T-cell (primary cell): ENCODE data around the gene TPST2. TPM values are rescaled to one million over a fixed set of nuclear protein-coding genes. Genes with fewer than 3 reads are reported as not detected.

Experiments used
- ATAC-seq, 4 experiments: fragments of 200-7000 bp in 3 of 4; fragments of 150-1000 bp in 1 of 4; cut with Tn5 transposase; replicated peaks in 1 of 4; 1 replicate in 3 of 4; 2 replicates in 1 of 4; pipeline ENCODE4 v1.10.0; 2021; ENCODE audit warnings: moderate library complexity in 3 of 4, mild to moderate bottlenecking in 2 of 4, moderate number of reproducible peaks in 1 of 4
- CTCF ChIA-PET, 2 donors: fragments of 300-600 bp; sonication (Branson Sonifier 250); formaldehyde crosslinking; loops; one replicate each; lab custom pipeline; 2022; ENCODE audit warnings: antibody characterized with exemption in 2 of 2; lab: Charles Lee
- POLR2A ChIA-PET, 2 donors: fragments of 300-600 bp; sonication (Branson Sonifier 250); formaldehyde crosslinking; loops; one replicate each; lab custom pipeline; 2022; ENCODE audit warnings: antibody characterized with exemption in 2 of 2; lab: Charles Lee
- DNase-seq, 35 experiments: peaks; one replicate each; pipeline versions ENCODE4 v3.0.0 to v3.0.0-alpha.2; 2013 to 2023
- H3K27ac ChIP-seq: one replicate; pipeline ENCODE4 v1.5.1; 2013; ENCODE audit warnings: low read length
- H3K27me3 ChIP-seq, 2 experiments: replicated peaks in 1 of 2; 1 replicate in 1 of 2; 2 replicates in 1 of 2; pipeline versions ENCODE4 v1.6.1 to v1.7.0; 2013; ENCODE audit warnings: low read length in 1 of 2, mixed read lengths in 1 of 2; ENCODE audit not compliant: control insufficient read depth in 2 of 2, insufficient read depth in 2 of 2; ENCODE audit errors: extremely low read depth in 1 of 2
- H3K36me3 ChIP-seq, 2 donors: 1 replicate in 1 of 2; 2 replicates in 1 of 2; pipeline versions ENCODE4 v1.6.1 to v1.7.0; 2013; ENCODE audit warnings: low read length in 1 of 2; ENCODE audit not compliant: control insufficient read depth in 2 of 2, insufficient read depth in 1 of 2; ENCODE audit errors: extremely low read depth in 1 of 2
- H3K4me1 ChIP-seq, 2 experiments: 1 replicate in 1 of 2; 2 replicates in 1 of 2; pipeline versions ENCODE4 v1.6.1 to v1.7.0; 2013; ENCODE audit warnings: low read length in 2 of 2, mixed read lengths in 1 of 2; ENCODE audit not compliant: insufficient read depth in 2 of 2, control insufficient read depth in 1 of 2; ENCODE audit errors: extremely low read depth in 1 of 2
- H3K4me3 ChIP-seq, 2 donors: 1 replicate in 1 of 2; 2 replicates in 1 of 2; pipeline versions ENCODE4 v1.5.1 to v1.7.0; 2013; ENCODE audit warnings: mild to moderate bottlenecking in 2 of 2, low read length in 1 of 2, moderate library complexity in 1 of 2; ENCODE audit not compliant: control insufficient read depth in 1 of 2; ENCODE audit errors: extremely low read depth in 1 of 2
- H3K9me3 ChIP-seq: 2 replicates; pipeline ENCODE4 v1.7.0; 2013
- H3K27ac Mint-ChIP-seq, 2 donors: one replicate each; pipeline ENCODE4 v1.8.0; 2020 to 2021; ENCODE audit warnings: mild to moderate bottlenecking in 2 of 2, mixed read lengths in 2 of 2
- H3K27me3 Mint-ChIP-seq, 2 donors: one replicate each; pipeline ENCODE4 v1.8.0; 2021 to 2022; ENCODE audit warnings: mixed read lengths in 2 of 2
- H3K36me3 Mint-ChIP-seq: one replicate; pipeline ENCODE4 v1.8.0; 2021; ENCODE audit warnings: mixed read lengths
- H3K4me1 Mint-ChIP-seq, 3 donors: one replicate each; pipeline ENCODE4 v1.8.0; 2020 to 2022; ENCODE audit warnings: mixed read lengths in 3 of 3, mild to moderate bottlenecking in 1 of 3
- H3K4me3 Mint-ChIP-seq, 3 donors: one replicate each; pipeline ENCODE4 v1.8.0; 2020 to 2022; ENCODE audit warnings: mild to moderate bottlenecking in 3 of 3, mixed read lengths in 3 of 3, moderate library complexity in 3 of 3
- H3K9me3 Mint-ChIP-seq, 3 donors: one replicate each; pipeline ENCODE4 v1.8.0; 2020 to 2022; ENCODE audit warnings: mixed read lengths in 3 of 3
- WGBS: methylation state at CpG from one replicate; pipeline ENCODE4 v1.1.5; 2013; ENCODE audit warnings: missing lambda C conversion rate; ENCODE audit not compliant: insufficient coverage; 5-methylcytosine and 5-hydroxymethylcytosine counted together
- total RNA-seq, 35 experiments: library from RNA in 6 of 35; stranded (reverse) in 6 of 35; fragments of 120-200 nt in 1 of 35; gene quantifications; one replicate each; pipeline versions ENCODE4 v1.2.1 to v1.2.4 and lab custom pipeline; 2013 to 2026

TPST2 gene
- total RNA-seq, 5 donors from 2014 or later (not counting 1 experiment from before 2014, with no cell fraction given), result 30.3 to 42.1 (median 38.0) TPM

GRCh38 chr22:26547837-26548236, 42.1 kb downstream of the TPST2 start:
- H3K4me1 Mint-ChIP-seq, result peaks cover 21 to 39% (median 34%) of the 10 kb centered on the region in 3 donors
- CTCF ChIA-PET, result interaction anchor here (0.6 to 1.1 kb wide), 3 partner anchors 46 to 82 kb away, joined by 3 read pairs; no protein-coding TSS in a partner anchor
- H3K4me3 Mint-ChIP-seq, result no peak overlapping the region

GRCh38 chr22:26547426-26547825, 42.5 kb downstream of the TPST2 start:
- WGBS, result 60% methylated on average over 4 of the region's 7 CpGs
- Mint-ChIP-seq H3K36me3 (peaks cover 18% of the 10 kb centered on the region), H3K4me1 (peaks cover 26 to 43% (median 37%) of the 10 kb centered on the region in 3 donors), H3K27me3 (no peaks in the 10 kb centered on the region), H3K4me3 (peak overlapping the region in 1 of 3 donors; percentile 24), H3K27ac (peak overlapping the region in 1 of 2 donors; percentile 64), H3K9me3 (no peaks in the 10 kb centered on the region)
- peak overlapping the region; percentile 38 for H3K27ac ChIP-seq
- H3K36me3 ChIP-seq, result peaks cover 0 to 31% of the 10 kb centered on the region in 2 donors
- H3K27me3 ChIP-seq, result no peaks in the 10 kb centered on the region
- no peaks in the 10 kb centered on the region for H3K9me3 ChIP-seq
- DNase-seq (peak in 6 of 35 experiments; percentile 1 to 17 (median 10)), ATAC-seq (peak in 3 of 4 experiments; percentile 43 to 63 (median 51))
- ChIA-PET CTCF (interaction anchor here in 1 of 2 donors (1.1 kb wide), 1 partner anchor 45 kb away, joined by 3 read pairs; no protein-coding TSS in a partner anchor), POLR2A (no interaction called here)
- H3K4me3 ChIP-seq, result no peak overlapping the region
- H3K4me1 ChIP-seq, result peaks cover 0 to 61% of the 10 kb centered on the region in 2 experiments

More at GRCh38 chr22:26547837-26548236, 42.1 kb downstream of the TPST2 start:
- H3K27me3 ChIP-seq, result no peaks in the 10 kb centered on the region
- peaks cover 0 to 57% of the 10 kb centered on the region in 2 experiments for H3K4me1 ChIP-seq
- no peak overlapping the region for H3K27ac Mint-ChIP-seq
- ATAC-seq, result no peak
- POLR2A ChIA-PET, result interaction anchor here in 1 of 2 donors (0.6 kb wide), 1 partner anchor 153 kb away, joined by 4 read pairs; no protein-coding TSS in a partner anchor
- H3K9me3 ChIP-seq, result no peaks in the 10 kb centered on the region
- peaks cover 0 to 26% of the 10 kb centered on the region in 2 donors for H3K36me3 ChIP-seq
- peaks cover 16% of the 10 kb centered on the region for H3K36me3 Mint-ChIP-seq
- DNase-seq, result no peak
- no peak overlapping the region for H3K4me3 ChIP-seq
- 93% methylated on average over 2 of the region's 4 CpGs for WGBS
- no peaks in the 10 kb centered on the region for H3K27me3 Mint-ChIP-seq
- no peak overlapping the region for H3K27ac ChIP-seq
- H3K9me3 Mint-ChIP-seq, result no peaks in the 10 kb centered on the region

- no peaks in the 10 kb centered on the region for H3K27me3 Mint-ChIP-seq
- H3K4me1 ChIP-seq, result peaks cover 0 to 59% of the 10 kb centered on the region in 2 experiments
- no peaks in the 10 kb centered on the region for H3K27me3 ChIP-seq
- ATAC-seq (no peak), DNase-seq (no peak)
- H3K4me3 Mint-ChIP-seq, result peak overlapping the region in 1 of 3 donors; percentile 30
- H3K27ac Mint-ChIP-seq, result peak overlapping the region in 1 of 2 donors; percentile 46
- H3K36me3 Mint-ChIP-seq, result peaks cover 20% of the 10 kb centered on the region
- H3K9me3 ChIP-seq, result no peaks in the 10 kb centered on the region
- CTCF ChIA-PET, result interaction anchor here in 1 of 2 donors (1.0 kb wide), 1 partner anchor 10 kb away, joined by 4 read pairs; no protein-coding TSS in a partner anchor
- no peak overlapping the region for H3K27ac ChIP-seq
- H3K4me1 Mint-ChIP-seq, result peaks cover 28 to 43% (median 38%) of the 10 kb centered on the region in 3 donors
- WGBS, result 97% methylated on average over 5 of the region's 5 CpGs
- POLR2A ChIA-PET, result interaction anchor here in 1 of 2 donors (0.6 kb wide), 1 partner anchor 22 kb away, joined by 6 read pairs; no protein-coding TSS in a partner anchor
- no peaks in the 10 kb centered on the region for H3K9me3 Mint-ChIP-seq
- H3K36me3 ChIP-seq, result peaks cover 0 to 33% of the 10 kb centered on the region in 2 donors
- H3K4me3 ChIP-seq, result no peak overlapping the region
These were observed 43.6 kb downstream of the TPST2 start for GRCh38 chr22:26546282-26546681.

GRCh38 chr22:26545827-26546226, 44.1 kb downstream of the TPST2 start:
- no peak overlapping the region for H3K4me3 Mint-ChIP-seq
- Histone ChIP-seq H3K27me3 (no peaks in the 10 kb centered on the region), H3K4me3 (no peak overlapping the region), H3K27ac (no peak overlapping the region), H3K4me1 (peaks cover 0 to 59% of the 10 kb centered on the region in 2 experiments), H3K36me3 (peaks cover 4 to 37% of the 10 kb centered on the region in 2 donors), H3K9me3 (no peaks in the 10 kb centered on the region)
- ChIA-PET CTCF (interaction anchor here in 1 of 2 donors (1.0 kb wide), 1 partner anchor 9 kb away, joined by 4 read pairs; no protein-coding TSS in a partner anchor), POLR2A (interaction anchor here in 1 of 2 donors (0.6 kb wide), 1 partner anchor 22 kb away, joined by 6 read pairs; no protein-coding TSS in a partner anchor)
- H3K4me1 Mint-ChIP-seq, result peaks cover 28 to 42% (median 38%) of the 10 kb centered on the region in 3 donors
- ATAC-seq (no peak), DNase-seq (no peak)
- H3K36me3 Mint-ChIP-seq, result peaks cover 21% of the 10 kb centered on the region
- H3K9me3 Mint-ChIP-seq, result no peaks in the 10 kb centered on the region
- H3K27me3 Mint-ChIP-seq, result no peaks in the 10 kb centered on the region
- WGBS, result no CpG with 5 or more reads among the region's 5 CpGs
- no peak overlapping the region for H3K27ac Mint-ChIP-seq

GRCh38 chr22:26545385-26545784, 44.5 kb downstream of the TPST2 start:
- Mint-ChIP-seq H3K4me1 (peaks cover 28 to 39% (median 37%) of the 10 kb centered on the region in 3 donors), H3K36me3 (peaks cover 21% of the 10 kb centered on the region), H3K4me3 (no peak overlapping the region), H3K27me3 (no peaks in the 10 kb centered on the region), H3K9me3 (no peaks in the 10 kb centered on the region), H3K27ac (no peak overlapping the region)
- Histone ChIP-seq H3K27ac (no peak overlapping the region), H3K27me3 (no peaks in the 10 kb centered on the region), H3K4me1 (peaks cover 0 to 55% of the 10 kb centered on the region in 2 experiments), H3K4me3 (no peak overlapping the region), H3K9me3 (no peaks in the 10 kb centered on the region), H3K36me3 (peaks cover 6 to 40% of the 10 kb centered on the region in 2 donors)
- DNase-seq (no peak), ATAC-seq (no peak)
- no CpG with 5 or more reads among the region's 2 CpGs for WGBS
- CTCF ChIA-PET, result interaction anchor here in 1 of 2 donors (1.0 kb wide), 1 partner anchor 9 kb away, joined by 4 read pairs; no protein-coding TSS in a partner anchor
- POLR2A ChIA-PET, result no interaction called here

- 100% methylated on average over 1 of the region's 1 CpG for WGBS
- CTCF ChIA-PET, result interaction anchor here in 1 of 2 donors (0.6 kb wide), 1 partner anchor 99 kb away, joined by 3 read pairs; no protein-coding TSS in a partner anchor
These were observed 45.4 kb downstream of the TPST2 start for GRCh38 chr22:26544489-26544888.

More at GRCh38 chr22:26544489-26544888, 45.4 kb downstream of the TPST2 start:
- Histone ChIP-seq H3K27ac (no peak overlapping the region), H3K4me3 (no peak overlapping the region), H3K9me3 (no peaks in the 10 kb centered on the region), H3K27me3 (no peaks in the 10 kb centered on the region), H3K36me3 (peaks cover 6 to 49% of the 10 kb centered on the region in 2 donors), H3K4me1 (peaks cover 0 to 55% of the 10 kb centered on the region in 2 experiments)
- H3K27me3 Mint-ChIP-seq, result no peaks in the 10 kb centered on the region
- H3K4me3 Mint-ChIP-seq, result no peak overlapping the region
- POLR2A ChIA-PET, result no interaction called here
- DNase-seq, result no peak
- no peaks in the 10 kb centered on the region for H3K9me3 Mint-ChIP-seq
- H3K27ac Mint-ChIP-seq, result peak overlapping the region; percentile 8 to 43
- peaks cover 28% of the 10 kb centered on the region for H3K36me3 Mint-ChIP-seq
- H3K4me1 Mint-ChIP-seq, result peaks cover 28 to 37% (median 33%) of the 10 kb centered on the region in 3 donors
- ATAC-seq, result no peak
